ENCODE results near the gene EFCAB9.

- no peak for TF ChIP-seq CTCF (conservative IDR thresholded peaks at IDR 0.05 in 1 of 2, IDR thresholded peaks at IDR 0.05 in 1 of 2; ENCODE audit: low read depth in 1 of 2, low read length in 2 of 2)
- TF ChIP-seq EZH2 (IDR thresholded peaks at IDR 0.05; ENCODE audit: low read length, missing control alignments): no peak
Observed at GRCh38 chr5:172186114-172186695, 7.8 kb upstream of the EFCAB9 start.
